HG03457 (cell line): ENCODE data around the gene ADGRD1.

ENCODE experiments used
- ATAC-seq: cut with Tn5 transposase; IDR thresholded peaks from one replicate; pipeline ENCODE4 v1.9.1; 2021; ENCODE audit warnings: moderate number of reproducible peaks; ENCODE audit not compliant: unreplicated experiment

Gene ADGRD1

GRCh38 chr12:131005161-131006035 is 51.7 kb downstream of the ADGRD1 start:
- no peak for ATAC-seq

GRCh38 chr12:131006036-131006735 is 52.5 kb downstream of the ADGRD1 start:
- ATAC-seq: no peak

GRCh38 chr12:131007031-131007739 is 53.5 kb downstream of the ADGRD1 start:
- ATAC-seq: no peak

GRCh38 chr12:131007740-131008117 is 54.0 kb downstream of the ADGRD1 start:
- ATAC-seq: no peak

- no peak for ATAC-seq
These were observed 54.6 kb downstream of the ADGRD1 start for GRCh38 chr12:131008131-131008912.

GRCh38 chr12:131008913-131009270 is 55.2 kb downstream of the ADGRD1 start:
- no peak for ATAC-seq

GRCh38 chr12:131009595-131010395 is 56.1 kb downstream of the ADGRD1 start:
- no peak for ATAC-seq

- ATAC-seq: no peak
These were observed 56.9 kb downstream of the ADGRD1 start for GRCh38 chr12:131010396-131011131.

GRCh38 chr12:131011165-131012079 is 57.7 kb downstream of the ADGRD1 start:
- no peak for ATAC-seq

- no peak for ATAC-seq
These were observed 58.8 kb downstream of the ADGRD1 start for GRCh38 chr12:131012279-131013069.

- no peak for ATAC-seq
These were observed 59.4 kb downstream of the ADGRD1 start for GRCh38 chr12:131013118-131013517.

- no peak for ATAC-seq
These were observed 60.6 kb downstream of the ADGRD1 start for GRCh38 chr12:131014343-131014742.

- no peak for ATAC-seq
These were observed 62.1 kb downstream of the ADGRD1 start for GRCh38 chr12:131015581-131016337.

- no peak for ATAC-seq
These were observed 63.8 kb downstream of the ADGRD1 start for GRCh38 chr12:131017477-131017991.

- ATAC-seq: no peak
These were observed 64.4 kb downstream of the ADGRD1 start for GRCh38 chr12:131018019-131018620.

- no peak for ATAC-seq
These were observed 65.2 kb downstream of the ADGRD1 start for GRCh38 chr12:131018808-131019397.
